Esophagus muscularis mucosa (tissue), 4 donors: ENCODE measurements around the gene HOXC9. TPM values are rescaled to one million over a fixed set of nuclear protein-coding genes. Genes with fewer than 3 reads are reported as not detected.

ENCODE experiments used
- DNase-seq: peaks from one replicate; pipeline ENCODE4 v3.0.0-alpha.2; 2017; ENCODE audit errors: extremely low spot score
- H3K27ac ChIP-seq, 4 donors: fragments of 200-600 bp; sonication (generic); replicated peaks in 1 of 4; 1 replicate in 3 of 4; 2 replicates in 1 of 4; pipeline ENCODE4 v1.5.1; 2016 to 2019; ENCODE audit warnings: mild to moderate bottlenecking in 1 of 4
- H3K27me3 ChIP-seq, 4 donors: fragments of 200-600 bp; sonication (generic); one replicate each; pipeline versions ENCODE4 v1.5.1 to v1.6.0; 2016 to 2019
- H3K36me3 ChIP-seq, 4 donors: fragments of 200-600 bp; sonication (generic); one replicate each; pipeline ENCODE4 v1.5.1; 2016 to 2019
- H3K4me1 ChIP-seq, 4 donors: fragments of 200-600 bp; sonication (generic); one replicate each; pipeline ENCODE4 v1.5.1; 2016 to 2019
- H3K4me3 ChIP-seq, 4 donors: fragments of 200-600 bp; sonication (generic); 1 replicate in 2 of 4; 2 replicates in 2 of 4; pipeline ENCODE4 v1.5.1; 2016 to 2019; ENCODE audit warnings: mild to moderate bottlenecking in 4 of 4, moderate library complexity in 1 of 4
- H3K9me3 ChIP-seq, 4 donors: fragments of 200-600 bp; sonication (generic); 1 replicate in 3 of 4; 2 replicates in 1 of 4; pipeline ENCODE4 v1.5.1; 2016 to 2019
- EP300 ChIP-seq: sonication (generic); formaldehyde crosslinking; IDR thresholded peaks from one replicate; pipeline ENCODE4 v1.6.1; 2017; ENCODE audit warnings: antibody characterized with exemption
- POLR2A ChIP-seq: fragments of 450-650 bp; IDR thresholded peaks from one replicate; pipeline ENCODE4 v1.6.1; 2017; ENCODE audit warnings: antibody characterized with exemption, moderate library complexity, mild to moderate bottlenecking, low read depth
- POLR2AphosphoS5 ChIP-seq, 2 donors: sonication (generic); formaldehyde crosslinking; IDR thresholded peaks; one replicate each; pipeline ENCODE4 v1.6.1; 2017; ENCODE audit warnings: antibody characterized with exemption in 2 of 2
- WGBS: methylation state at CpG from one replicate; pipeline ENCODE4 v1.1.5; 2018; 5-methylcytosine and 5-hydroxymethylcytosine counted together
- intact Hi-C: fragments of 100-400 bp; cut with DNase I; formaldehyde crosslinking; loops from one replicate; pipeline ENCODE4 v1.15.1; 2023
- total RNA-seq, 4 donors: library from RNA; depleted of rRNA; stranded (reverse); fragments of >200 nt; gene quantifications; one replicate each; pipeline versions ENCODE4 v1.1.0 to v1.2.1, GENCODE V29; 2016
- TF ChIP-seq, protein P1 (sequence below), 3 experiments: fragments of 200-600 bp in 2 of 3; fragments of 450-650 bp in 1 of 3; sonication (generic) in 2 of 3; IDR thresholded peaks; one replicate each; pipeline ENCODE4 v1.5.1; 2017 to 2019; ENCODE audit warnings: antibody characterized with exemption in 3 of 3, mild to moderate bottlenecking in 2 of 3, moderate library complexity in 1 of 3

HOXC9 gene
- total RNA-seq, 4 donors from 2014 or later: not detected

DNA sequence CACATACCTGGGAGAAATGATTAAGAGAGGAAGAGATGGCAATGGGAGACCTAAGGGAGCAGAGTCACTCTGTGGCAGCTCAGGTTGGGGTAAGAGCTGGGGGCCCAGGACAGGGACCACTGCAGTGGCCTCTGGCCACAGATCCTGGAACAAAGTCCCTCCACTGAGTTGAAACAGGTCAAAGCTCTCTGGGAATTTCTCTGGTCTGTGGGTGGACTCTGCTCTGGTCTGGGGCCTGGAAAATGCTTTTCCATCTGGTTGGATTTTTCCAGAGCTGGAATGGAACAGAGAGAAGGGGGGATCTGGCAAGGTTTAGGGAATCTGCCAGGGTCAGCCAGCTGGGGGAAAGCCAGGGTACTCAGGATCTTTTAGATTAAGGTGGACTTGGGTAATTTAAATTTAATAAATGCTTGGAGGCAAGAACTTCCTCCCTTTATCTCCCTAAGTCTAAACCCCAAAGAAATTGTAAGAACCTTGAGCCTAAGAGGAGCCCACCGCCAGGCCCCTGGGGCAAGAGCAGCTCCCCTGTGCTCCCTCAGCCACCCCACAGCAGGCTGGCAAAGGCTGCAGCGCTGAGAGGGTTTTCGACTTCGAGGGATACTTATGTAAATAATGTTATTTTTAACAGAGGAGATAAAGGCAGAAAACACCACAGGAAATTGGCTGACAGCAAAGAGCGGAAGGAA lies 11.3 kb upstream of the HOXC9 start:
- intact Hi-C loops: no loop called here
- H3K27ac ChIP-seq: no peak overlapping the region
- no peak for TF ChIP-seq POLR2A
- H3K9me3 ChIP-seq: no peaks in the 10 kb centered on the region
- H3K4me1 ChIP-seq: peaks cover 19 to 37% (median 28%) of the 10 kb centered on the region in 4 donors
- 7% methylated on average over 5 of the region's 5 CpGs for WGBS
- no peaks in the 10 kb centered on the region for H3K36me3 ChIP-seq
- peaks cover 20 to 100% (median 97%) of the 10 kb centered on the region in 4 donors for H3K27me3 ChIP-seq
- H3K4me3 ChIP-seq: no peak overlapping the region
- no peak for DNase-seq

DNA sequence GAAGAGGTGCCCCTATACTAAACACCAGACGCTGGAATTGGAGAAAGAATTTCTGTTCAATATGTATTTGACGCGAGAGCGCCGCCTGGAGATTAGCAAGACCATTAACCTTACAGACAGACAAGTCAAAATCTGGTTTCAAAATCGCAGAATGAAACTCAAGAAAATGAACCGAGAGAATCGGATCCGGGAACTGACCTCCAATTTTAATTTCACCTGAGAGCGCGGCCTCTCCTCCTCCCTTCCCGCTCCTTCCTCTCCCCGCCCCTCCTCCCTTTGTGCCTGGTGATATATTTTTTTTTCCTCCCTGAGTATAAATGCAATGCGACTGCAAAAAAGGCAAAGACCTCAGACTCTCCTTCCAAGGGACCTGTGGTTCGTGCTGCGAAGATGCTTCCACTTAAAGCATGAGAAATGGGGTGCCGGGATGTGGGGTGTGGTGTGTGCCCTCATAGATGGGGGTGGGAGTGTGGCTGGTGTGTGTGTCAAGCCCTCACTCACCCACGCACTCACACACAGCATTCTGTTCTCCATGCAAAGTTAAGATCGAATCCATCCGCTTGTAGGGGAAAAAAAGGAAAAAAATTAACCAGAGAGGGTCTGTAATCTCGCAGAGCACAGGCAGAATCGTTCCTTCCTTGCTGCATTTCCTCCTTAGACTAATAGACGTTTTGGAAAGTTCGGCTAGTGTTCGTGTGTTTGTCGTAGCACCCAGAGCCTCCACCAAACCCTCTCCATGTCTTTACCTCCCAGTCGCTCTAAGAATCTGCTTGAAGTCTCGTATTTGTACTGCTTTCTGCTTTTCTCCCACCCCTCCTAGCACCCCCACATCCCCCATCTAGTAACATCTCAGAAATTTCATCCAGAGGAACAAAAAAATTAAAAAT lies 10.5 kb upstream of the HOXC9 start:
- no peaks in the 10 kb centered on the region for H3K36me3 ChIP-seq
- peaks cover 25 to 37% (median 27%) of the 10 kb centered on the region in 4 donors for H3K4me1 ChIP-seq
- intact Hi-C loops: no loop called here
- H3K4me3 ChIP-seq: no peak overlapping the region
- no peaks in the 10 kb centered on the region for H3K9me3 ChIP-seq
- no peak for DNase-seq
- H3K27me3 ChIP-seq: peaks cover 16 to 100% (median 97%) of the 10 kb centered on the region in 4 donors
- 6% methylated on average over 28 of the region's 28 CpGs for WGBS
- TF ChIP-seq, protein P1, sequence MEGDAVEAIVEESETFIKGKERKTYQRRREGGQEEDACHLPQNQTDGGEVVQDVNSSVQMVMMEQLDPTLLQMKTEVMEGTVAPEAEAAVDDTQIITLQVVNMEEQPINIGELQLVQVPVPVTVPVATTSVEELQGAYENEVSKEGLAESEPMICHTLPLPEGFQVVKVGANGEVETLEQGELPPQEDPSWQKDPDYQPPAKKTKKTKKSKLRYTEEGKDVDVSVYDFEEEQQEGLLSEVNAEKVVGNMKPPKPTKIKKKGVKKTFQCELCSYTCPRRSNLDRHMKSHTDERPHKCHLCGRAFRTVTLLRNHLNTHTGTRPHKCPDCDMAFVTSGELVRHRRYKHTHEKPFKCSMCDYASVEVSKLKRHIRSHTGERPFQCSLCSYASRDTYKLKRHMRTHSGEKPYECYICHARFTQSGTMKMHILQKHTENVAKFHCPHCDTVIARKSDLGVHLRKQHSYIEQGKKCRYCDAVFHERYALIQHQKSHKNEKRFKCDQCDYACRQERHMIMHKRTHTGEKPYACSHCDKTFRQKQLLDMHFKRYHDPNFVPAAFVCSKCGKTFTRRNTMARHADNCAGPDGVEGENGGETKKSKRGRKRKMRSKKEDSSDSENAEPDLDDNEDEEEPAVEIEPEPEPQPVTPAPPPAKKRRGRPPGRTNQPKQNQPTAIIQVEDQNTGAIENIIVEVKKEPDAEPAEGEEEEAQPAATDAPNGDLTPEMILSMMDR (IDR thresholded peaks at IDR 0.05): peak in 1 of 3 experiments; percentile 17
- no peak for TF ChIP-seq EP300
- no peak overlapping the region for H3K27ac ChIP-seq

DNA sequence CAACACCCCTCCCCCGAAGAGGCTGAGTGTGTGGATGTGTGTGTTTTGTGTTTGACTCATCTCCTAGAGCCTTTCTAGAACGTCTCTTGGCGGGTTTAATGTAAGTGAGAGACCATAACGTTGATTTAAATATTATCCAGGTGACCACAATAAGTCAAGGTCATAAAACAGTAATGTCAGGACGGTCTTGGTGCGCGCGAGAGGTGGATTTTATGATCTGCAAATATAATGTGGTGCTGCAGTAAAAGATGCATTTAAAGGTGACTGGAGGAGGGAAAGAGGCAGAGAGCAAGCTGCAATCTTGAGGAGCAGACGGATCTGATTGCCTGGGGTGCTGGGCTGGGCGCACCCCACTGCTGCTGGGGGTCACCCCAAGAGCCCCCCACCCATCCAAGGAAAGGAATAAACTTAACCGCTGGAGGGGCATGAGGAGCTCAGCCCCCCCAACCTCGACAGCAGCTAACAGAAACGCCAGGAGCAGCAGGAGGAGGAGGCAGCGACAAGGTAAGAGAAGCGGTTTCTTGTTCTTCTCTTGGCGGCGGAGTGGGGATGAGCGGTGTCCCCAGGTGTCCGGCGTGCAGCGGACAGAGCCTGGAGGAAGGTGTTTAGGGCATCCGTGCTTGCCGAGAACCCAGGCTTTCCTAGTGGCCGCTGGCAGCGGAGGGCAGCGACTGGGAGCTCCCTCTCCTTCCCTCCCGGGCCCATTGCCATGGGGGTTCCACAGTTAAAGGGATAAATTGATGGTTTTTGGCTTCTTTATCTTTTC lies 9.5 kb upstream of the HOXC9 start:
- TF ChIP-seq POLR2AphosphoS5 (IDR thresholded peaks at IDR 0.05) (no peak), POLR2A (no peak), EP300 (no peak)
- TF ChIP-seq, protein P1 (IDR thresholded peaks at IDR 0.05): no peak
- Histone ChIP-seq H3K27ac (no peak overlapping the region), H3K36me3 (no peaks in the 10 kb centered on the region), H3K27me3 (peaks cover 15 to 100% (median 97%) of the 10 kb centered on the region in 4 donors), H3K4me1 (peaks cover 27 to 37% (median 28%) of the 10 kb centered on the region in 4 donors), H3K4me3 (no peak overlapping the region), H3K9me3 (no peaks in the 10 kb centered on the region)
- no peak for DNase-seq
- WGBS: 7% methylated on average over 20 of the region's 27 CpGs
- intact Hi-C loops: no loop called here

DNA sequence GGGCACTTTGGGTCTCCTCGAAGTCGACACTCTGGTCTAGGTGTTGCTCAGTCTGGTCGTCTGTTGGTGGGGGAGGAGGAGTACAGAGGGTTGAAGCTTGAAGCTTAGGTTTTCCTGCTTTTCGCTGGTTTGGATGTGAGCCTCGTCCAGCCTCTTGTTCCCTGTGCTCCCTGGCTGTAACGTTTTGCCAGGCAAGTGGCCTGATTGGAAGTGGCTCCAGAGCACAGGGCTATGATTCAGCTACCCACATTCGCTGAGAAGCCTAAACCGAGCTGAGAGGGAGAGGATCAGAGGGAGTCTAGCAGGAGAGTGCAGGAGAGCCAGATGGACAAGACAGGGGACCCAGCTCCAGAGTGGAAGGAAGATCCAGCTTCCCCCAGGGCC lies 8.9 kb upstream of the HOXC9 start:
- WGBS: 9% methylated on average over 4 of the region's 8 CpGs
- DNase-seq: no peak
- Histone ChIP-seq H3K4me3 (no peak overlapping the region), H3K27me3 (peaks cover 12 to 100% (median 97%) of the 10 kb centered on the region in 4 donors), H3K36me3 (no peaks in the 10 kb centered on the region), H3K9me3 (no peaks in the 10 kb centered on the region), H3K4me1 (peaks cover 27 to 37% (median 28%) of the 10 kb centered on the region in 4 donors), H3K27ac (no peak overlapping the region)
- TF ChIP-seq EP300 (no peak), POLR2A (no peak), POLR2AphosphoS5 (IDR thresholded peaks at IDR 0.05) (no peak)
- TF ChIP-seq, protein P1 (IDR thresholded peaks at IDR 0.05): no peak
- intact Hi-C loops: no loop called here
